Smooth muscle cell (in vitro differentiated cells): Measurements from ENCODE around the gene PCK2. TPM values are rescaled to one million over a fixed set of nuclear protein-coding genes. Genes with fewer than 3 reads are reported as not detected.

Experiments
- DNase-seq: peaks from one replicate; lab custom pipeline; 2025; ENCODE audit not compliant: unreplicated experiment; lab: John Stamatoyannopoulos, UW
- H2AFZ ChIP-seq: fragments of 200-600 bp; sonication (generic); 2 replicates; pipeline ENCODE4 v1.6.0; 2016; ENCODE audit warnings: antibody characterized with exemption, low read depth, mild to moderate bottlenecking
- H3F3A ChIP-seq: fragments of 200-600 bp; sonication (generic); 2 replicates; pipeline ENCODE4 v1.6.0; 2017; ENCODE audit warnings: antibody characterized with exemption, low read depth
- H3K27ac ChIP-seq: fragments of 200-600 bp; sonication (generic); 2 replicates; pipeline ENCODE4 v1.5.1; 2016; ENCODE audit warnings: low read depth, mild to moderate bottlenecking
- H3K27me3 ChIP-seq: fragments of 200-600 bp; sonication (generic); 2 replicates; pipeline ENCODE4 v1.6.1; 2016; ENCODE audit warnings: low read depth, mild to moderate bottlenecking
- H3K36me3 ChIP-seq: fragments of 200-600 bp; sonication (generic); 2 replicates; pipeline ENCODE4 v1.5.1; 2016; ENCODE audit warnings: low read depth
- H3K4me1 ChIP-seq: fragments of 200-600 bp; sonication (generic); 2 replicates; pipeline ENCODE4 v1.5.1; 2016; ENCODE audit warnings: low read depth
- H3K4me2 ChIP-seq: fragments of 200-600 bp; sonication (generic); 2 replicates; pipeline ENCODE4 v1.6.0; 2016; ENCODE audit warnings: mild to moderate bottlenecking
- H3K4me3 ChIP-seq: fragments of 200-600 bp; sonication (generic); 2 replicates; pipeline ENCODE4 v1.5.1; 2016; ENCODE audit warnings: mild to moderate bottlenecking
- H3K79me2 ChIP-seq: fragments of 200-600 bp; sonication (generic); 2 replicates; pipeline ENCODE4 v1.6.0; 2016; ENCODE audit warnings: low read depth, mild to moderate bottlenecking
- H3K9ac ChIP-seq: fragments of 200-600 bp; sonication (generic); 2 replicates; pipeline ENCODE4 v1.6.0; 2016; ENCODE audit warnings: low read depth
- H3K9me3 ChIP-seq: fragments of 200-600 bp; sonication (generic); replicated peaks from 2 replicates; pipeline ENCODE4 v1.5.1; 2016; ENCODE audit warnings: low read depth
- H4K20me1 ChIP-seq: fragments of 200-600 bp; sonication (generic); 2 replicates; pipeline ENCODE4 v1.6.0; 2016; ENCODE audit warnings: low read depth
- CTCF ChIP-seq: fragments of 200-600 bp; sonication (generic); IDR thresholded peaks from 2 replicates; pipeline ENCODE4 v1.5.1; 2017; ENCODE audit warnings: borderline replicate concordance, mild to moderate bottlenecking, antibody characterized with exemption; ENCODE audit not compliant: insufficient read depth, poor library complexity, severe bottlenecking
- WGBS: methylation state at CpG from one replicate; pipeline ENCODE4 v1.1.7; 2016; ENCODE audit warnings: low lambda C conversion rate; 5-methylcytosine and 5-hydroxymethylcytosine counted together
- polyA plus RNA-seq: library from polyadenylated mRNA; unstranded; fragments of >200 nt; fragmentation: Nextera tagmentation; extraction: Ambion mirVana; gene quantifications from 2 replicates; pipeline ENCODE4 v1.2.1, GENCODE V29; 2016
- total RNA-seq: library from RNA; depleted of rRNA; stranded (reverse); fragments of >200 nt; gene quantifications from 2 replicates; pipeline ENCODE4 v1.2.3, GENCODE V29; 2014

Gene PCK2
- total and polyA plus RNA-seq, 2 experiments from 2014 or later = 21.5 to 40.4 TPM

GRCh38 chr14:24089890-24090289, 4.2 kb upstream of the PCK2 start:
- Histone ChIP-seq H3K27me3 (no peaks in the 10 kb centered on the region), H3K4me3 (no peak overlapping the region), H3K79me2 (no peaks in the 10 kb centered on the region), H3K9ac (no peak overlapping the region), H3K4me2 (no peak overlapping the region), H3F3A (no peaks in the 10 kb centered on the region), H3K9me3 (no peaks in the 10 kb centered on the region), H4K20me1 (no peaks in the 10 kb centered on the region), H2AFZ (no peak overlapping the region), H3K36me3 (no peaks in the 10 kb centered on the region), H3K4me1 (peaks cover 4% of the 10 kb centered on the region), H3K27ac (no peak overlapping the region)
- 89% methylated on average over 5 of the region's 6 CpGs for WGBS
- DNase-seq = no peak
- TF ChIP-seq CTCF = no peak

GRCh38 chr14:24092110-24092504, 2.0 kb upstream of the PCK2 start:
- no peaks in the 10 kb centered on the region for H4K20me1 ChIP-seq
- peaks cover 9% of the 10 kb centered on the region for H3K4me1 ChIP-seq
- H3K4me2 ChIP-seq = no peak overlapping the region
- H2AFZ ChIP-seq = no peak overlapping the region
- H3F3A ChIP-seq = no peaks in the 10 kb centered on the region
- H3K36me3 ChIP-seq = no peaks in the 10 kb centered on the region
- H3K9me3 ChIP-seq = no peaks in the 10 kb centered on the region
- no peak for TF ChIP-seq CTCF
- no peak overlapping the region for H3K27ac ChIP-seq
- no peak for DNase-seq
- no peaks in the 10 kb centered on the region for H3K27me3 ChIP-seq
- H3K79me2 ChIP-seq = peaks cover 15% of the 10 kb centered on the region
- no peak overlapping the region for H3K9ac ChIP-seq
- H3K4me3 ChIP-seq = no peak overlapping the region

GRCh38 chr14:24092505-24093206, 1.5 kb upstream of the PCK2 start:
- TF ChIP-seq CTCF = no peak
- Histone ChIP-seq H3K27me3 (no peaks in the 10 kb centered on the region), H3K27ac (no peak overlapping the region), H4K20me1 (no peaks in the 10 kb centered on the region), H2AFZ (no peak overlapping the region), H3K4me2 (no peak overlapping the region), H3K36me3 (no peaks in the 10 kb centered on the region), H3F3A (no peaks in the 10 kb centered on the region), H3K9me3 (no peaks in the 10 kb centered on the region), H3K4me3 (no peak overlapping the region), H3K9ac (no peak overlapping the region), H3K79me2 (peaks cover 15% of the 10 kb centered on the region), H3K4me1 (peaks cover 9% of the 10 kb centered on the region)
- DNase-seq = no peak
- 84% methylated on average over 4 of the region's 4 CpGs for WGBS

- no peak for DNase-seq
- Histone ChIP-seq H3K4me3 (peak overlapping the region; percentile 91), H3K4me2 (peak overlapping the region; percentile 92), H3K27me3 (no peaks in the 10 kb centered on the region), H3F3A (no peaks in the 10 kb centered on the region), H3K4me1 (peaks cover 9% of the 10 kb centered on the region), H3K9ac (no peak overlapping the region), H3K9me3 (no peaks in the 10 kb centered on the region), H4K20me1 (no peaks in the 10 kb centered on the region), H3K27ac (peak overlapping the region; percentile 22), H2AFZ (peak overlapping the region; percentile 38), H3K36me3 (no peaks in the 10 kb centered on the region), H3K79me2 (peaks cover 15% of the 10 kb centered on the region)
- no peak for TF ChIP-seq CTCF
- 80% methylated on average over 19 of the region's 19 CpGs for WGBS
Measured at GRCh38 chr14:24093207-24093900, 757 bp upstream of the PCK2 start.
